ENCODE results near the gene FAM241A. TPM values are rescaled to one million over a fixed set of nuclear protein-coding genes. Genes with fewer than 3 reads are reported as not detected.

Gene FAM241A
- polyA plus RNA-seq, 2 of the 4 experiments (the other 2 are of a cell fraction) = 0.67 to 2.3 TPM

DNA sequence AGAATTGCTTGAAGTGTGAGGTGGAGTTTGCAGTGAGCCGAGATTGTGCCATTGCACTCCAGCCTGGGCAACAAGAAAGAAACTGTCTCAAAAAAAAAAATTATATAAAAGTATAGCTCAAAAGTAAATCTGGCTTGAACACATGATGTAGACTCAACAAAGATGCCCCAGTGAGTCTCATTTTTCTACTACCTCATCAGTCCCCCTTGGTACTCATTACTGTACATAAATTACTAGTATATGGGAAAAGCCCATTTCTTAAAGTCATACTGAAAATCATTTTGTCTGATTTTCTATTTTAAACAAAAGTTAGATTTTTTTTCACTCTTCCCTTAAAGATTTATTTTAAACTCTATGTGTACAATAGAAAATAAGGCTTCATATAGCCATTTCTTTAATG is 39.2 kb downstream of the FAM241A start:
- Histone ChIP-seq H3K27ac (no peak overlapping the region), H3K4me1 (no peaks in the 10 kb centered on the region), H3K9me3 (no peaks in the 10 kb centered on the region), H3K4me2 (no peak overlapping the region), H3K4me3 (no peak overlapping the region)
- TF ChIP-seq, protein P1, sequence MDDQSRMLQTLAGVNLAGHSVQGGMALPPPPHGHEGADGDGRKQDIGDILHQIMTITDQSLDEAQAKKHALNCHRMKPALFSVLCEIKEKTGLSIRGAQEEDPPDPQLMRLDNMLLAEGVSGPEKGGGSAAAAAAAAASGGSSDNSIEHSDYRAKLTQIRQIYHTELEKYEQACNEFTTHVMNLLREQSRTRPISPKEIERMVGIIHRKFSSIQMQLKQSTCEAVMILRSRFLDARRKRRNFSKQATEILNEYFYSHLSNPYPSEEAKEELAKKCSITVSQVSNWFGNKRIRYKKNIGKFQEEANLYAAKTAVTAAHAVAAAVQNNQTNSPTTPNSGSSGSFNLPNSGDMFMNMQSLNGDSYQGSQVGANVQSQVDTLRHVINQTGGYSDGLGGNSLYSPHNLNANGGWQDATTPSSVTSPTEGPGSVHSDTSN (IDR thresholded peaks at IDR 0.05) = no peak
- TF ChIP-seq MYC (IDR thresholded peaks at IDR 0.05; ENCODE audit: borderline replicate concordance, low read length) (no peak), TP53 (CRISPR knock-in tag; IDR thresholded peaks at IDR 0.05) (no peak), KDM5A (IDR thresholded peaks at IDR 0.05) (no peak), ZC3H11A (IDR thresholded peaks at IDR 0.05) (no peak), RARB (CRISPR knock-in tag; IDR thresholded peaks at IDR 0.05) (no peak), ZNF302 (CRISPR knock-in tag; IDR thresholded peaks at IDR 0.05) (no peak), ZFP36 (IDR thresholded peaks at IDR 0.05; ENCODE audit: borderline replicate concordance, partially characterized antibody) (no peak), PHF8 (IDR thresholded peaks at IDR 0.05; ENCODE audit: borderline replicate concordance, low read depth) (no peak), JUNB (IDR thresholded peaks at IDR 0.05) (no peak), EP300 (IDR thresholded peaks at IDR 0.05) (no peak)
- TF ChIP-seq, protein P2, sequence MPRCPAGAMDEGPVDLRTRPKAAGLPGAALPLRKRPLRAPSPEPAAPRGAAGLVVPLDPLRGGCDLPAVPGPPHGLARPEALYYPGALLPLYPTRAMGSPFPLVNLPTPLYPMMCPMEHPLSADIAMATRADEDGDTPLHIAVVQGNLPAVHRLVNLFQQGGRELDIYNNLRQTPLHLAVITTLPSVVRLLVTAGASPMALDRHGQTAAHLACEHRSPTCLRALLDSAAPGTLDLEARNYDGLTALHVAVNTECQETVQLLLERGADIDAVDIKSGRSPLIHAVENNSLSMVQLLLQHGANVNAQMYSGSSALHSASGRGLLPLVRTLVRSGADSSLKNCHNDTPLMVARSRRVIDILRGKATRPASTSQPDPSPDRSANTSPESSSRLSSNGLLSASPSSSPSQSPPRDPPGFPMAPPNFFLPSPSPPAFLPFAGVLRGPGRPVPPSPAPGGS (IDR thresholded peaks at IDR 0.05) = no peak
- FAIRE-seq = no peak
- 84% methylated on average over 1 of the region's 1 CpG for WGBS (ENCODE audit: missing lambda C conversion rate)
- DNase-seq (ENCODE audit: low read depth in 1 of 2, low spot score in 1 of 2) = no peak
- ChIA-PET POLR2A (no interaction called here), CTCF (interaction anchor here (1.8 kb wide), 1 partner anchor 85 kb away, joined by 4 read pairs; no protein-coding TSS in a partner anchor)
- no peak for ATAC-seq

DNA sequence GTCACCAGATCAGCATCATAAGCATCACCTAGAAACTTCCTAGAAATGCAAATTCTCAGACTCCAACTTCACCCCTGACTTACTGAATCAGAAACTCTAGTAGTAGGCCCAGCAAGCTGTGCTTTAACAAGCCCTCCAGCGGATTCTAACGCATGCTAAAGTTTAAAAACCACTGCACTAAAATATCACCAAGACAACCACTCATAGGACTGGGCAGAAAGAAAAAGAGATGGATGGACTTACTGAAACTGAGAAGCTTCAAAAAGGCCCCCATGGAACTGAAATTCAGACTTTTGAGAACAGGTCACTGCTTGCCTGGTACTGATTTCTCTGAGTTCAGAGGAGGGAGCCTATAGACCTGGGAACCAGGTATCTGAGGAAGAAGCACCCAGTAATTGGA is 40.1 kb downstream of the FAM241A start:
- Histone ChIP-seq H3K9me3 (no peaks in the 10 kb centered on the region), H3K4me2 (no peak overlapping the region), H3K4me3 (no peak overlapping the region), H3K27ac (no peak overlapping the region), H3K4me1 (no peaks in the 10 kb centered on the region)
- POLR2A ChIA-PET = no interaction called here
- ATAC-seq (no peak), DNase-seq (ENCODE audit: low read depth in 1 of 2, low spot score in 1 of 2) (no peak), FAIRE-seq (no peak)
- 95% methylated on average over 2 of the region's 2 CpGs for WGBS (ENCODE audit: missing lambda C conversion rate)
- CTCF ChIA-PET = interaction anchor here (1.8 kb wide), 1 partner anchor 86 kb away, joined by 4 read pairs; no protein-coding TSS in a partner anchor
- no peak for TF ChIP-seq CHD4 (IDR thresholded peaks at IDR 0.05; ENCODE audit: borderline replicate concordance)
- TF ChIP-seq, protein P3, sequence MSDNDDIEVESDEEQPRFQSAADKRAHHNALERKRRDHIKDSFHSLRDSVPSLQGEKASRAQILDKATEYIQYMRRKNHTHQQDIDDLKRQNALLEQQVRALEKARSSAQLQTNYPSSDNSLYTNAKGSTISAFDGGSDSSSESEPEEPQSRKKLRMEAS (IDR thresholded peaks at IDR 0.05) = no peak
- TF ChIP-seq NPAS2 (CRISPR knock-in tag; IDR thresholded peaks at IDR 0.05; ENCODE audit: borderline replicate concordance) = no peak

DNA sequence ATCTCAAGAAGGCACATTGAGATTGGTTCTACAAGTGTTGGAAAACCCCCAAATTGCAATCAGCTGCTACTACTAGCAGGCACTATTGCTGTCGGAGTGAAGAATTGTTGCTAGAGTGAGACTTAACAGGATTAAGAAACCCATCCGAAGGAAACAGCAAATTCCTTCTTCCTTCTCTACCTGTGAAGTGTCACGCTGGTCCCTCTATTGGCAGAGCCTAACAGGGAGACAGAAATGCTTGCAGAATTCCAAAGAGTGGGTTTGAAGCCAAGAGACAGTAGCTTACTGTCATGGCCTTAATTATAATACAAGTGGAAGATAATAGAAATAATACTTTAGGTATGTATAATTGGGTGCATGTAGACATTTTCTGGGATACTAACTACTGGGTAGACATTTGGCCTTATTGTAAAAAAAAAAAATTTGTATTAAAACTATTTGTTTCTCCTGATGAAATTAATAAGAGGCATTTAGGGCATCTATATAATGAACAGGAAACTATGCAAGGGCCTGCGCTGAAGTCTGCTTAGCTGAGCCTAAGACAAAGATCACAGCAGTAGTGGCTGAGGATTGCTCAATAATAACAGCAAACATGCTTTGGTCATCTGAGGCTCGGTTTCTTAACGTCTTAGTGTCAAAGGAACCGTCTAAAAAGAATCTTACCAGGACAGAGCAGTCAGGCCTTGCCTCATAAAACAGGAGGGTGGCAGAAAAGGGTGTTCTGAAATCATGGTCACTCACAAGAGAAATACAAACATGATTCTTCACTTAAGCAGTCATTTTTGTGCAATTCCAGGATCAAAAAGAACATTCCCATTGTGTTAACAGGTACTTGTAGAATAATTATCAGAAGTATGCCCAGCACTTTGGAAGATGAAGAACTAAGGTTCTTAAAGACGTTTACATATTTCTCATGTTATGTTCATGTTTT is 40.8 kb downstream of the FAM241A start:
- Histone ChIP-seq H3K4me3 (no peak overlapping the region), H3K9me3 (no peaks in the 10 kb centered on the region), H3K4me2 (no peak overlapping the region), H3K27ac (no peak overlapping the region), H3K4me1 (no peaks in the 10 kb centered on the region)
- POLR2A ChIA-PET = no interaction called here
- 85% methylated on average over 8 of the region's 8 CpGs for WGBS (ENCODE audit: missing lambda C conversion rate)
- FAIRE-seq (no peak), DNase-seq (ENCODE audit: low read depth in 1 of 2, low spot score in 1 of 2) (no peak), ATAC-seq (no peak)
- no peak for TF ChIP-seq PHF8 (IDR thresholded peaks at IDR 0.05; ENCODE audit: borderline replicate concordance, low read depth)
- TF ChIP-seq CHD4 (IDR thresholded peaks at IDR 0.05; ENCODE audit: borderline replicate concordance) = no peak
- no peak for TF ChIP-seq NPAS2 (CRISPR knock-in tag; IDR thresholded peaks at IDR 0.05; ENCODE audit: borderline replicate concordance)
- no peak for TF ChIP-seq FOSL2 (IDR thresholded peaks at IDR 0.05)
- TF ChIP-seq FOSL2 (CRISPR knock-in tag; IDR thresholded peaks at IDR 0.05) = no peak
- no peak for TF ChIP-seq MYC (IDR thresholded peaks at IDR 0.05; ENCODE audit: borderline replicate concordance, low read length)
- no peak for TF ChIP-seq TFCP2L1 (CRISPR knock-in tag; IDR thresholded peaks at IDR 0.05)
- TF ChIP-seq FOSB (CRISPR knock-in tag; IDR thresholded peaks at IDR 0.05) = no peak
- TF ChIP-seq HEYL (CRISPR knock-in tag; IDR thresholded peaks at IDR 0.05) = no peak
- no peak for TF ChIP-seq TP53 (CRISPR knock-in tag; IDR thresholded peaks at IDR 0.05)
- TF ChIP-seq ZC3H11A (IDR thresholded peaks at IDR 0.05) = no peak
- TF ChIP-seq ESRRA (IDR thresholded peaks at IDR 0.05; ENCODE audit: borderline replicate concordance, low read length) = no peak
- TF ChIP-seq KDM1A (IDR thresholded peaks at IDR 0.05; ENCODE audit: low read depth) = no peak
- TF ChIP-seq NR3C1 (IDR thresholded peaks at IDR 0.05) = no peak
- TF ChIP-seq GATA3 (IDR thresholded peaks at IDR 0.05; ENCODE audit: borderline replicate concordance) = no peak
- TF ChIP-seq RNF2 (IDR thresholded peaks at IDR 0.05; ENCODE audit: borderline replicate concordance, low read depth) = no peak
- no peak for TF ChIP-seq JUN (IDR thresholded peaks at IDR 0.05)
- TF ChIP-seq POLR2AphosphoS2 (conservative IDR thresholded peaks at IDR 0.05; ENCODE audit: low read length) = no peak
- TF ChIP-seq, protein P3 (IDR thresholded peaks at IDR 0.05) = no peak
- CTCF ChIA-PET = interaction anchor here (1.8 kb wide), 1 partner anchor 87 kb away, joined by 4 read pairs; no protein-coding TSS in a partner anchor

Measured in A549 (cell line).